A673 (cell line): Measurements from ENCODE around the gene TRERF1. TPM values are rescaled to one million over a fixed set of nuclear protein-coding genes. Genes with fewer than 3 reads are reported as not detected.

ENCODE experiments used
- BruUV-seq: library from RNA; stranded (reverse); fragments of 400-500 nt; replicated peaks from 2 replicates; lab custom pipeline; 2021; lab: Mats Ljungman, UMichigan
- CTCF ChIA-PET: fragments of 300-600 bp; sonication (Branson Sonifier 250); formaldehyde crosslinking; loops from one replicate; lab custom pipeline; 2022; ENCODE audit warnings: antibody characterized with exemption; lab: Charles Lee
- POLR2A ChIA-PET: fragments of 300-600 bp; sonication (Branson Sonifier 250); formaldehyde crosslinking; loops from one replicate; lab custom pipeline; 2022; ENCODE audit warnings: antibody characterized with exemption; ENCODE audit not compliant: low non-redundant PET; lab: Charles Lee
- DNase-seq: peaks from one replicate; pipeline ENCODE4 v3.0.0-alpha.2; 2015; ENCODE audit warnings: low spot score
- H3K27ac ChIP-seq: fragments of 200-600 bp; sonication (generic); 2 replicates; pipeline ENCODE4 v1.5.1; 2016; ENCODE audit warnings: mixed run types, low read depth, mild to moderate bottlenecking, mixed read lengths, antibody characterized with exemption, low read length; ENCODE audit not compliant: poor library complexity, severe bottlenecking
- H3K27me3 ChIP-seq: fragments of 200-600 bp; sonication (generic); replicated peaks from 2 replicates; pipeline ENCODE4 v1.6.1; 2017; ENCODE audit warnings: mixed run types, low read depth, mild to moderate bottlenecking, mixed read lengths, antibody characterized with exemption, low read length; ENCODE audit not compliant: insufficient read depth, poor library complexity
- H3K36me3 ChIP-seq: fragments of 200-600 bp; sonication (generic); 2 replicates; pipeline ENCODE4 v1.6.1; 2016; ENCODE audit warnings: mixed run types, mild to moderate bottlenecking, mixed read lengths, antibody characterized with exemption, low read length; ENCODE audit not compliant: insufficient read depth, poor library complexity, severe bottlenecking
- H3K4me1 ChIP-seq: fragments of 200-600 bp; sonication (generic); 2 replicates; pipeline ENCODE4 v1.6.1; 2017; ENCODE audit warnings: mixed run types, mild to moderate bottlenecking, mixed read lengths, antibody characterized with exemption, low read length; ENCODE audit not compliant: insufficient read depth, poor library complexity, severe bottlenecking
- H3K4me3 ChIP-seq: fragments of 200-600 bp; sonication (generic); 2 replicates; pipeline ENCODE4 v1.5.1; 2016; ENCODE audit warnings: low read depth, mixed run types, mild to moderate bottlenecking, mixed read lengths, low read length; ENCODE audit not compliant: poor library complexity, severe bottlenecking
- H3K9me3 ChIP-seq: fragments of 200-600 bp; sonication (generic); 2 replicates; pipeline ENCODE4 v1.6.1; 2016; ENCODE audit warnings: mixed run types, low read depth, mild to moderate bottlenecking, mixed read lengths, antibody characterized with exemption, low read length; ENCODE audit not compliant: poor library complexity, severe bottlenecking
- EZH2 ChIP-seq: fragments of 200-600 bp; sonication (generic); IDR thresholded peaks from 2 replicates; pipeline ENCODE4 v1.6.1; 2017; ENCODE audit warnings: borderline replicate concordance, low read depth, mild to moderate bottlenecking, mixed read lengths, antibody characterized with exemption, low read length; ENCODE audit not compliant: poor library complexity, severe bottlenecking
- intact Hi-C: fragments of 100-400 bp; cut with micrococcal nuclease; formaldehyde crosslinking; loops from one replicate; pipeline ENCODE4 v1.10.0; 2022; ENCODE audit not compliant: unreplicated experiment
- total RNA-seq: library from RNA; stranded (reverse); gene quantifications from 2 replicates; pipeline ENCODE4 v1.2.3, GENCODE V29; 2021
- TF ChIP-seq, protein P1 (sequence below): fragments of 300-800, 200-600 bp; sonication (generic); conservative IDR thresholded peaks from 2 replicates; pipeline ENCODE4 v1.5.1; 2017; ENCODE audit warnings: low read depth, mild to moderate bottlenecking, antibody characterized with exemption, low read length, moderate library complexity, mixed read lengths

The TRERF1 gene
- total RNA-seq, 1 experiment from 2014 or later, result 9.5 TPM

- Histone ChIP-seq H3K4me1 (no peaks in the 10 kb centered on the region), H3K36me3 (no peaks in the 10 kb centered on the region), H3K4me3 (no peak overlapping the region), H3K9me3 (no peaks in the 10 kb centered on the region), H3K27me3 (no peaks in the 10 kb centered on the region), H3K27ac (no peak overlapping the region)
- ChIA-PET POLR2A (no interaction called here), CTCF (no interaction called here)
- TF ChIP-seq, protein P1, sequence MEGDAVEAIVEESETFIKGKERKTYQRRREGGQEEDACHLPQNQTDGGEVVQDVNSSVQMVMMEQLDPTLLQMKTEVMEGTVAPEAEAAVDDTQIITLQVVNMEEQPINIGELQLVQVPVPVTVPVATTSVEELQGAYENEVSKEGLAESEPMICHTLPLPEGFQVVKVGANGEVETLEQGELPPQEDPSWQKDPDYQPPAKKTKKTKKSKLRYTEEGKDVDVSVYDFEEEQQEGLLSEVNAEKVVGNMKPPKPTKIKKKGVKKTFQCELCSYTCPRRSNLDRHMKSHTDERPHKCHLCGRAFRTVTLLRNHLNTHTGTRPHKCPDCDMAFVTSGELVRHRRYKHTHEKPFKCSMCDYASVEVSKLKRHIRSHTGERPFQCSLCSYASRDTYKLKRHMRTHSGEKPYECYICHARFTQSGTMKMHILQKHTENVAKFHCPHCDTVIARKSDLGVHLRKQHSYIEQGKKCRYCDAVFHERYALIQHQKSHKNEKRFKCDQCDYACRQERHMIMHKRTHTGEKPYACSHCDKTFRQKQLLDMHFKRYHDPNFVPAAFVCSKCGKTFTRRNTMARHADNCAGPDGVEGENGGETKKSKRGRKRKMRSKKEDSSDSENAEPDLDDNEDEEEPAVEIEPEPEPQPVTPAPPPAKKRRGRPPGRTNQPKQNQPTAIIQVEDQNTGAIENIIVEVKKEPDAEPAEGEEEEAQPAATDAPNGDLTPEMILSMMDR, result no peak
- intact Hi-C loops, result no loop called here
- DNase-seq, result no peak
- no TSS peak for BruUV-seq
Measured at GRCh38 chr6:42295181-42295580, 156.5 kb downstream of the TRERF1 start.

DNA sequence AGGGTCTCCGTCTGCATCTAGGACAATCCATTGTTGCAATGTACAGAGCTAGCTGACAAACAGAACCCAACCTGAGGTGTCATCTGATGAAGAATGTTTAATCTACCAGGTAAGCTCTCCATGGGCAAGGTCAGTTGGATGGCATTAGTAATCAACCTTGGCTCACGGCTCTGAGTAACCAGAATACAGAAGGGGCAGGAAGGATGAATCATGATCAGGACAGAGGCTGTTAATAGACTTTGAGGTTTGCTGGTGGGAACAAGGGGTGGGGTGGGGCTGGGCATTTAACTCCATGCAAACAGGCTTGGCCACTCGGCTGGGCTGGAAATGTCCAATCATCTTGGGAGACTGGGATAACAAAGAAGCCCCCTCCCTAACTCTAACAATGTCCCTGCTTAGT is 157.0 kb downstream of the TRERF1 start:
- no peak for DNase-seq
- TF ChIP-seq EZH2, result no peak
- TF ChIP-seq, protein P1, result no peak
- no peaks in the 10 kb centered on the region for H3K36me3 ChIP-seq
- no peak overlapping the region for H3K27ac ChIP-seq
- POLR2A ChIA-PET, result no interaction called here
- BruUV-seq, result no TSS peak
- CTCF ChIA-PET, result no interaction called here
- intact Hi-C loops, result no loop called here
- H3K27me3 ChIP-seq, result no peaks in the 10 kb centered on the region
- H3K4me3 ChIP-seq, result no peak overlapping the region
- H3K4me1 ChIP-seq, result no peaks in the 10 kb centered on the region
- H3K9me3 ChIP-seq, result no peaks in the 10 kb centered on the region

- Histone ChIP-seq H3K9me3 (no peaks in the 10 kb centered on the region), H3K27me3 (no peaks in the 10 kb centered on the region), H3K4me3 (no peak overlapping the region), H3K4me1 (no peaks in the 10 kb centered on the region), H3K36me3 (no peaks in the 10 kb centered on the region), H3K27ac (no peak overlapping the region)
- intact Hi-C loops, result no loop called here
- POLR2A ChIA-PET, result no interaction called here
- DNase-seq, result no peak
- TF ChIP-seq, protein P1, result no peak
- no peak for TF ChIP-seq EZH2
- CTCF ChIA-PET, result interaction anchor here (0.6 kb wide), 1 partner anchor 9 kb away, joined by 3 read pairs; no protein-coding TSS in a partner anchor
- BruUV-seq, result no TSS peak
Measured at GRCh38 chr6:42293386-42293977, 158.2 kb downstream of the TRERF1 start.
